A673 (cell line): ENCODE results near the gene SMPX. TPM values are rescaled to one million over a fixed set of nuclear protein-coding genes. Genes with fewer than 3 reads are reported as not detected.

ENCODE experiments used
- BruUV-seq: library from RNA; stranded (reverse); fragments of 400-500 nt; replicated peaks from 2 replicates; lab custom pipeline; 2021; lab: Mats Ljungman, UMichigan
- CTCF ChIA-PET: fragments of 300-600 bp; sonication (Branson Sonifier 250); formaldehyde crosslinking; loops from one replicate; lab custom pipeline; 2022; ENCODE audit warnings: antibody characterized with exemption; lab: Charles Lee
- POLR2A ChIA-PET: fragments of 300-600 bp; sonication (Branson Sonifier 250); formaldehyde crosslinking; loops from one replicate; lab custom pipeline; 2022; ENCODE audit warnings: antibody characterized with exemption; ENCODE audit not compliant: low non-redundant PET; lab: Charles Lee
- DNase-seq: peaks from one replicate; pipeline ENCODE4 v3.0.0-alpha.2; 2015; ENCODE audit warnings: low spot score
- H3K27ac ChIP-seq: fragments of 200-600 bp; sonication (generic); 2 replicates; pipeline ENCODE4 v1.5.1; 2016; ENCODE audit warnings: mixed run types, low read depth, mild to moderate bottlenecking, mixed read lengths, antibody characterized with exemption, low read length; ENCODE audit not compliant: poor library complexity, severe bottlenecking
- H3K27me3 ChIP-seq: fragments of 200-600 bp; sonication (generic); replicated peaks from 2 replicates; pipeline ENCODE4 v1.6.1; 2017; ENCODE audit warnings: mixed run types, low read depth, mild to moderate bottlenecking, mixed read lengths, antibody characterized with exemption, low read length; ENCODE audit not compliant: insufficient read depth, poor library complexity
- H3K36me3 ChIP-seq: fragments of 200-600 bp; sonication (generic); 2 replicates; pipeline ENCODE4 v1.6.1; 2016; ENCODE audit warnings: mixed run types, mild to moderate bottlenecking, mixed read lengths, antibody characterized with exemption, low read length; ENCODE audit not compliant: insufficient read depth, poor library complexity, severe bottlenecking
- H3K4me1 ChIP-seq: fragments of 200-600 bp; sonication (generic); 2 replicates; pipeline ENCODE4 v1.6.1; 2017; ENCODE audit warnings: mixed run types, mild to moderate bottlenecking, mixed read lengths, antibody characterized with exemption, low read length; ENCODE audit not compliant: insufficient read depth, poor library complexity, severe bottlenecking
- H3K4me3 ChIP-seq: fragments of 200-600 bp; sonication (generic); 2 replicates; pipeline ENCODE4 v1.5.1; 2016; ENCODE audit warnings: low read depth, mixed run types, mild to moderate bottlenecking, mixed read lengths, low read length; ENCODE audit not compliant: poor library complexity, severe bottlenecking
- H3K9me3 ChIP-seq: fragments of 200-600 bp; sonication (generic); 2 replicates; pipeline ENCODE4 v1.6.1; 2016; ENCODE audit warnings: mixed run types, low read depth, mild to moderate bottlenecking, mixed read lengths, antibody characterized with exemption, low read length; ENCODE audit not compliant: poor library complexity, severe bottlenecking
- EZH2 ChIP-seq: fragments of 200-600 bp; sonication (generic); IDR thresholded peaks from 2 replicates; pipeline ENCODE4 v1.6.1; 2017; ENCODE audit warnings: borderline replicate concordance, low read depth, mild to moderate bottlenecking, mixed read lengths, antibody characterized with exemption, low read length; ENCODE audit not compliant: poor library complexity, severe bottlenecking
- intact Hi-C: fragments of 100-400 bp; cut with micrococcal nuclease; formaldehyde crosslinking; loops from one replicate; pipeline ENCODE4 v1.10.0; 2022; ENCODE audit not compliant: unreplicated experiment
- total RNA-seq: library from RNA; stranded (reverse); gene quantifications from 2 replicates; pipeline ENCODE4 v1.2.3, GENCODE V29; 2021
- TF ChIP-seq, protein P1 (sequence below): fragments of 300-800, 200-600 bp; sonication (generic); conservative IDR thresholded peaks from 2 replicates; pipeline ENCODE4 v1.5.1; 2017; ENCODE audit warnings: low read depth, mild to moderate bottlenecking, antibody characterized with exemption, low read length, moderate library complexity, mixed read lengths

The SMPX gene
- total RNA-seq, 1 experiment from 2014 or later, result not detected

DNA sequence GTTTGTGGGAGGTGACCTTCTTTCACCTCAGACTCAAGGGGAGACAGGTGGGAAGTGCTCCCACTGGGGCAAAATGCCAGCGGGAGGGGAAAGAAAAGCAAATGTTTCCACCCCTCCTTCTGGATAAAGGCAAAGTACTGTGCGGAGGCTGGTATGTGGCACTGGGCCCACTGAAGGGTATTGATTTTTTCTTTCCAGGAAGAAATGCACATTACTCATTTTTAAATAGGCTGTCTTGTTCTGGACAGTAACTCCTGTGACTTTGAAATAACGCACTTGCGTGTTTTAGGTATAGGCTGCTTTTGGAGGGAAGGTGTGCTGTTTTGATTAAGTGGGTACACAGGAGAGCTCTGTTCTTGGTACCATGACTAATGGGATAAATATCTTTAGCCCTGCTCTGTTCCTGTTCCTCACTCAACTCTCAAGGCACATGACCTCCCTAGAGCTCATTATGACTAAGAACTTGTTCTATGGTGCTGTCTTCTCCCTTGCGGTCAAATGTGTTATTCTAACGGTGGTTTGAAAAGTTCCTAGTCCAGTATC is 40.8 kb upstream of the SMPX start:
- DNase-seq, result no peak
- H3K27me3 ChIP-seq, result no peaks in the 10 kb centered on the region
- no peaks in the 10 kb centered on the region for H3K36me3 ChIP-seq
- intact Hi-C loops, result no loop called here
- H3K27ac ChIP-seq, result no peak overlapping the region
- H3K4me3 ChIP-seq, result no peak overlapping the region
- H3K9me3 ChIP-seq, result no peaks in the 10 kb centered on the region
- BruUV-seq, result no TSS peak
- ChIA-PET POLR2A (no interaction called here), CTCF (no interaction called here)
- H3K4me1 ChIP-seq, result no peaks in the 10 kb centered on the region
- no peak for TF ChIP-seq EZH2
- TF ChIP-seq, protein P1, sequence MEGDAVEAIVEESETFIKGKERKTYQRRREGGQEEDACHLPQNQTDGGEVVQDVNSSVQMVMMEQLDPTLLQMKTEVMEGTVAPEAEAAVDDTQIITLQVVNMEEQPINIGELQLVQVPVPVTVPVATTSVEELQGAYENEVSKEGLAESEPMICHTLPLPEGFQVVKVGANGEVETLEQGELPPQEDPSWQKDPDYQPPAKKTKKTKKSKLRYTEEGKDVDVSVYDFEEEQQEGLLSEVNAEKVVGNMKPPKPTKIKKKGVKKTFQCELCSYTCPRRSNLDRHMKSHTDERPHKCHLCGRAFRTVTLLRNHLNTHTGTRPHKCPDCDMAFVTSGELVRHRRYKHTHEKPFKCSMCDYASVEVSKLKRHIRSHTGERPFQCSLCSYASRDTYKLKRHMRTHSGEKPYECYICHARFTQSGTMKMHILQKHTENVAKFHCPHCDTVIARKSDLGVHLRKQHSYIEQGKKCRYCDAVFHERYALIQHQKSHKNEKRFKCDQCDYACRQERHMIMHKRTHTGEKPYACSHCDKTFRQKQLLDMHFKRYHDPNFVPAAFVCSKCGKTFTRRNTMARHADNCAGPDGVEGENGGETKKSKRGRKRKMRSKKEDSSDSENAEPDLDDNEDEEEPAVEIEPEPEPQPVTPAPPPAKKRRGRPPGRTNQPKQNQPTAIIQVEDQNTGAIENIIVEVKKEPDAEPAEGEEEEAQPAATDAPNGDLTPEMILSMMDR, result no peak

DNA sequence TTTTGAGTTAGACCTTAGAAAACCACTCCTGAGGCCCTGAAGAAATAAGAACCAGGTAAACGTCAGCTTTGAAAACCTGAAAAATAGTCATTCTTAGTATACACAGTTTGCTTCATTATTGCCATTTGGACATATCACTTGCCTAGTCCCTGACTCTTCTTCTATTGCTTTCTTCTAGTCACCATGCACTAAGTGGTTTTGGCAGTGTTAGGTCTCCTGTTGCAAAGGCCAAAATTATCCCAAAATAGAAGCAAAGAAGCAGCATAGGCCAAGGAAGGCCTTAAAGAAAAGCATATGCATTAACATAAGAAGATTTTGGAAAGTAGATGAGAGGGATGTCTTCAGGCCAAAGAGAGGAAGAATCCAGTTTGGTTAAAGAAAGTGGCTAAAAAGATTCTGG is 24.1 kb upstream of the SMPX start:
- Histone ChIP-seq H3K27ac (no peak overlapping the region), H3K9me3 (no peaks in the 10 kb centered on the region), H3K27me3 (no peaks in the 10 kb centered on the region), H3K4me1 (no peaks in the 10 kb centered on the region), H3K36me3 (no peaks in the 10 kb centered on the region), H3K4me3 (no peak overlapping the region)
- BruUV-seq, result no TSS peak
- TF ChIP-seq EZH2, result no peak
- TF ChIP-seq, protein P1, result no peak
- ChIA-PET CTCF (no interaction called here), POLR2A (no interaction called here)
- DNase-seq, result no peak
- intact Hi-C loops, result no loop called here

DNA sequence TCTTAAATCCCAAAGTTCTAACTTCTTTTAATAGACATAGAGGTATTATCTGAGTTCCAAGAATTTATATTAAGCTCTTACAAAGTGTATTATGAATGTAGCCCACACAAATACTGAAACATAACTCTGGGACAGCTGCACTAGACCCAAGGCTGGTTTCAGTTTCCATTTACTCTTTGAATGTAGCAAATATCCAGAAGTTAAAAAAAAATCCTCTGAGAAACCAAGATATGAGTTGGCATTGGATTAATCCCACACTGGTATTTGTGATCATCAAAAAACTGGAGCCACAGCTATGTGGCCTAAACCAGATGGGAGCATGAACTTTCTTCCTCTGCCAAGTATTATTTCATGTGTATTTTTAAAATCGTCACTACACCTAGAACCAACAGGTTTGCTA is 23.6 kb upstream of the SMPX start:
- POLR2A ChIA-PET, result no interaction called here
- no peak for DNase-seq
- CTCF ChIA-PET, result no interaction called here
- H3K4me3 ChIP-seq, result no peak overlapping the region
- TF ChIP-seq, protein P1, result no peak
- TF ChIP-seq EZH2, result no peak
- H3K9me3 ChIP-seq, result no peaks in the 10 kb centered on the region
- H3K27ac ChIP-seq, result no peak overlapping the region
- no peaks in the 10 kb centered on the region for H3K4me1 ChIP-seq
- intact Hi-C loops, result no loop called here
- no peaks in the 10 kb centered on the region for H3K27me3 ChIP-seq
- BruUV-seq, result no TSS peak
- H3K36me3 ChIP-seq, result no peaks in the 10 kb centered on the region
